ENCODE results near the gene PTPRG. TPM values are rescaled to one million over a fixed set of nuclear protein-coding genes. Genes with fewer than 3 reads are reported as not detected.

Gene PTPRG
- total and polyA plus RNA-seq, 2 donors (not counting 3 experiments of a cell fraction or from before 2014, with no cell fraction given), result 8.9 to 39.1 TPM

GRCh38 chr3:61869371-61869770 is 308.0 kb downstream of the PTPRG start:
- no peak for DNase-seq (ENCODE audit: low read depth, low spot score)
- FAIRE-seq, result no peak
- Histone ChIP-seq H3K9me1 (replicated peaks; ENCODE audit: control insufficient read depth, extremely low read depth, insufficient read depth, low read length) (no peaks in the 10 kb centered on the region), H3K27me3 (ENCODE audit: control insufficient read depth in 2 of 2, insufficient read depth in 2 of 2, low read length in 2 of 2) (no peaks in the 10 kb centered on the region), H3K4me2 (ENCODE audit: insufficient read depth, low read length) (no peak overlapping the region), H3K4me3 (replicated peaks in 1 of 3; ENCODE audit: insufficient read depth in 1 of 3, low read depth in 1 of 3, low read length in 3 of 3) (no peak overlapping the region), H3K9ac (replicated peaks; ENCODE audit: extremely low read depth, insufficient read depth, low read length) (no peak overlapping the region), H3K4me1 (ENCODE audit: control insufficient read depth, extremely low read depth, insufficient read depth, low read length) (no peaks in the 10 kb centered on the region), H3K27ac (ENCODE audit: insufficient read depth, low read depth, low read length) (no peak overlapping the region), H3K9me3 (replicated peaks; ENCODE audit: control insufficient read depth, insufficient read depth, low read length) (no peaks in the 10 kb centered on the region), H4K20me1 (replicated peaks; ENCODE audit: control insufficient read depth, extremely low read depth, insufficient read depth, low read length) (no peaks in the 10 kb centered on the region), H2AFZ (ENCODE audit: low read depth, low read length) (no peak overlapping the region), H3K79me2 (ENCODE audit: control insufficient read depth, insufficient read depth, low read length) (no peaks in the 10 kb centered on the region), H3K36me3 (ENCODE audit: control insufficient read depth in 2 of 2, extremely low read depth in 1 of 2, insufficient read depth in 2 of 2, low read length in 2 of 2) (no peaks in the 10 kb centered on the region)
- no TSS peak for BruUV-seq (replicated peaks)
- no peak for TF ChIP-seq MYC (IDR thresholded peaks at IDR 0.05; ENCODE audit: low read depth, low read length)
- TF ChIP-seq, protein P1, sequence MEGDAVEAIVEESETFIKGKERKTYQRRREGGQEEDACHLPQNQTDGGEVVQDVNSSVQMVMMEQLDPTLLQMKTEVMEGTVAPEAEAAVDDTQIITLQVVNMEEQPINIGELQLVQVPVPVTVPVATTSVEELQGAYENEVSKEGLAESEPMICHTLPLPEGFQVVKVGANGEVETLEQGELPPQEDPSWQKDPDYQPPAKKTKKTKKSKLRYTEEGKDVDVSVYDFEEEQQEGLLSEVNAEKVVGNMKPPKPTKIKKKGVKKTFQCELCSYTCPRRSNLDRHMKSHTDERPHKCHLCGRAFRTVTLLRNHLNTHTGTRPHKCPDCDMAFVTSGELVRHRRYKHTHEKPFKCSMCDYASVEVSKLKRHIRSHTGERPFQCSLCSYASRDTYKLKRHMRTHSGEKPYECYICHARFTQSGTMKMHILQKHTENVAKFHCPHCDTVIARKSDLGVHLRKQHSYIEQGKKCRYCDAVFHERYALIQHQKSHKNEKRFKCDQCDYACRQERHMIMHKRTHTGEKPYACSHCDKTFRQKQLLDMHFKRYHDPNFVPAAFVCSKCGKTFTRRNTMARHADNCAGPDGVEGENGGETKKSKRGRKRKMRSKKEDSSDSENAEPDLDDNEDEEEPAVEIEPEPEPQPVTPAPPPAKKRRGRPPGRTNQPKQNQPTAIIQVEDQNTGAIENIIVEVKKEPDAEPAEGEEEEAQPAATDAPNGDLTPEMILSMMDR (IDR thresholded peaks at IDR 0.05; ENCODE audit: extremely low read depth in 1 of 2, insufficient read depth in 1 of 2, low read depth in 1 of 2, low read length in 2 of 2), result no peak
- no peak for TF ChIP-seq FOS (IDR thresholded peaks at IDR 0.05; ENCODE audit: borderline replicate concordance, insufficient read depth, low read length)
- no peak for TF ChIP-seq MAX (IDR thresholded peaks at IDR 0.05; ENCODE audit: insufficient read depth, insufficient read length)
- TF ChIP-seq POLR2A (IDR thresholded peaks at IDR 0.05; ENCODE audit: low read depth, low read length), result no peak
- no peak for TF ChIP-seq EZH2 (IDR thresholded peaks at IDR 0.05; ENCODE audit: borderline replicate concordance, low read depth, low read length, severe bottlenecking)
- TF ChIP-seq JUN (IDR thresholded peaks at IDR 0.05; ENCODE audit: borderline replicate concordance, insufficient read depth, insufficient read length, low read depth), result no peak
- no peak for TF ChIP-seq GATA2 (IDR thresholded peaks at IDR 0.05; ENCODE audit: insufficient read depth, insufficient read length, low read depth, low read length)
- no peak for TF ChIP-seq POLR2AphosphoS5 (IDR thresholded peaks at IDR 0.05; ENCODE audit: insufficient read depth, low read depth, low read length)
- intact Hi-C loops (cut with micrococcal nuclease), result no loop called here
- CTCF ChIA-PET, result interaction anchor here (0.8 to 1.4 kb wide), 3 partner anchors 67 to 182 kb away, joined by 3 to 4 read pairs (median 3); no protein-coding TSS in a partner anchor
- POLR2A ChIA-PET, result no interaction called here
- dilution Hi-C loops (cut with MboI; ENCODE audit: extremely low pct_ligation_motif_present, low sequenced_read_pairs), result no loop called here
